GM12878 (cell line): ENCODE results near the gene HSPA4. TPM values are rescaled to one million over a fixed set of nuclear protein-coding genes. Genes with fewer than 3 reads are reported as not detected.

Experiments used
- ATAC-seq: fragments of 200-7000 bp; cut with Tn5 transposase; 3 replicates; pipeline ENCODE4 v1.9.1; 2020; ENCODE audit warnings: mild to moderate bottlenecking, moderate library complexity
- BruUV-seq: library from RNA; stranded (reverse); fragments of 400-500 nt; replicated peaks from 2 replicates; lab custom pipeline; 2021; lab: Mats Ljungman, UMichigan
- CTCF ChIA-PET: fragments of 300-600 bp; sonication (Branson Sonifier 250); formaldehyde crosslinking; extraction: SDS; loops from one replicate; lab custom pipeline; 2021; ENCODE audit warnings: inconsistent platforms; lab: Yijun Ruan, JAX
- POLR2A ChIA-PET: fragments of 350-600 bp; formaldehyde crosslinking; extraction: SDS; loops from one replicate; lab custom pipeline; 2021; ENCODE audit warnings: inconsistent platforms; lab: Charles Lee
- RAD21 ChIA-PET: fragments of 300-600 bp; sonication (Branson Sonifier 250); formaldehyde crosslinking; loops from one replicate; lab custom pipeline; 2023; ENCODE audit warnings: antibody characterized with exemption; ENCODE audit not compliant: unreplicated experiment; lab: Charles Lee
- SMC1A ChIA-PET: fragments of 300-600 bp; sonication (Branson Sonifier 250); formaldehyde crosslinking; loops from one replicate; lab custom pipeline; 2023; ENCODE audit not compliant: unreplicated experiment, uncharacterized antibody; lab: Charles Lee
- DNase-seq: peaks from one replicate; pipeline ENCODE4 v3.0.0-alpha.2; 2011; ENCODE audit warnings: low read depth, low spot score
- FAIRE-seq: peaks from 3 replicates; lab custom pipeline; 2011; peaks lifted over from hg19 to GRCh38; lab: Jason Lieb, UNC
- H2AFZ ChIP-seq: 2 replicates; pipeline ENCODE4 v1.6.0; 2011; ENCODE audit warnings: low read depth, low read length, control low read depth; ENCODE audit not compliant: control insufficient read depth
- H3K27ac ChIP-seq: 2 replicates; pipeline ENCODE4 v1.5.1; 2011; ENCODE audit warnings: control low read depth; ENCODE audit not compliant: control insufficient read depth, insufficient read depth
- H3K27me3 ChIP-seq, 2 experiments: replicated peaks in 1 of 2; 2 replicates each; pipeline versions ENCODE4 v1.6.0 to v1.6.1; 2011; ENCODE audit warnings: low read length in 1 of 2; ENCODE audit not compliant: control insufficient read depth in 2 of 2, insufficient read depth in 2 of 2
- H3K36me3 ChIP-seq, 2 experiments: 2 replicates each; pipeline ENCODE4 v1.5.1; 2011; ENCODE audit warnings: low read length in 1 of 2; ENCODE audit not compliant: control insufficient read depth in 2 of 2, insufficient read depth in 2 of 2
- H3K4me1 ChIP-seq: 2 replicates; pipeline ENCODE4 v1.6.1; 2011; ENCODE audit warnings: mild to moderate bottlenecking, low read length, moderate library complexity, mixed read lengths; ENCODE audit not compliant: control insufficient read depth, insufficient read depth
- H3K4me2 ChIP-seq: 2 replicates; pipeline ENCODE4 v1.6.0; 2011; ENCODE audit warnings: control low read depth; ENCODE audit not compliant: control insufficient read depth, insufficient read depth
- H3K4me3 ChIP-seq: fragments of 200-600 bp; sonication (generic); 2 replicates; pipeline ENCODE4 v1.5.1; 2016
- H3K79me2 ChIP-seq: 2 replicates; pipeline ENCODE4 v1.6.0; 2011; ENCODE audit warnings: low read length; ENCODE audit not compliant: control insufficient read depth, insufficient read depth
- H3K9ac ChIP-seq: 2 replicates; pipeline ENCODE4 v1.8.0; 2011; ENCODE audit warnings: low read length, control low read depth, mixed read lengths; ENCODE audit not compliant: control insufficient read depth, insufficient read depth
- H3K9me3 ChIP-seq: replicated peaks from 3 replicates; pipeline ENCODE4 v1.5.1; 2011; ENCODE audit warnings: mild to moderate bottlenecking, low read length; ENCODE audit not compliant: control insufficient read depth, insufficient read depth
- H4K20me1 ChIP-seq: 2 replicates; pipeline ENCODE4 v1.6.0; 2011; ENCODE audit not compliant: control insufficient read depth, insufficient read depth
- CBX3 ChIP-seq: fragments of 200-600 bp; sonication (generic); IDR thresholded peaks from 2 replicates; pipeline ENCODE4 v1.6.1; 2016; ENCODE audit warnings: low read depth, borderline replicate concordance
- CHD2 ChIP-seq: IDR thresholded peaks from 2 replicates; pipeline ENCODE4 v1.6.1; 2011; ENCODE audit warnings: low read depth, low read length, improper control_type of control experiment, borderline replicate concordance
- ESRRA ChIP-seq: IDR thresholded peaks from 2 replicates; pipeline ENCODE4 v1.6.1; 2012; ENCODE audit warnings: mild to moderate bottlenecking, low read length, improper control_type of control experiment
- ETV6 ChIP-seq, 2 experiments: fragments of 450-650 bp in 1 of 2; IDR thresholded peaks in 1 of 2; conservative IDR thresholded peaks in 1 of 2; 2 replicates each; pipeline ENCODE4 v1.6.1; 2014; ENCODE audit warnings: antibody characterized with exemption in 1 of 2, borderline replicate concordance in 1 of 2, low read depth in 1 of 2, mild to moderate bottlenecking in 1 of 2, moderate library complexity in 1 of 2
- FOXK2 ChIP-seq: fragments of 450-650 bp; IDR thresholded peaks from 2 replicates; pipeline ENCODE4 v1.6.1; 2017; ENCODE audit warnings: mild to moderate bottlenecking, moderate library complexity
- MEF2B ChIP-seq: fragments of 450-650 bp; IDR thresholded peaks from 2 replicates; pipeline ENCODE4 v1.6.1; 2018; ENCODE audit warnings: mild to moderate bottlenecking, moderate library complexity; ENCODE audit not compliant: partially characterized antibody, poor library complexity, severe bottlenecking
- NFYA ChIP-seq: IDR thresholded peaks from 2 replicates; pipeline ENCODE4 v1.6.1; 2011; ENCODE audit warnings: low read depth, mild to moderate bottlenecking, low read length, improper control_type of control experiment, borderline replicate concordance
- ZNF384 ChIP-seq: IDR thresholded peaks from 2 replicates; pipeline ENCODE4 v1.6.1; 2012; ENCODE audit warnings: low read depth, mild to moderate bottlenecking, low read length, improper control_type of control experiment, borderline replicate concordance
- ZSCAN29 ChIP-seq: fragments of 450-650 bp; IDR thresholded peaks from 2 replicates; pipeline ENCODE4 v1.6.1; 2017; ENCODE audit warnings: mild to moderate bottlenecking, moderate library complexity
- WGBS: methylation state at CpG from one replicate; pipeline ENCODE4 v1.1.6; 2016; ENCODE audit warnings: low lambda C conversion rate; ENCODE audit not compliant: insufficient replicate concordance, insufficient coverage; ENCODE audit errors: missing lambda C conversion rate; 5-methylcytosine and 5-hydroxymethylcytosine counted together
- in situ Hi-C: fragments of 300-500 bp; cut with MboI; formaldehyde crosslinking; loops from 9 replicates; pipeline ENCODE4 v1.14.3; 2018; ENCODE audit warnings: mixed read lengths
- intact Hi-C: fragments of 100-400 bp; cut with micrococcal nuclease; formaldehyde crosslinking; loops from one replicate; pipeline ENCODE4 v1.14.2; 2022; ENCODE audit not compliant: unreplicated experiment
- polyA plus RNA-seq, 11 experiments: library from polyadenylated mRNA; depleted of rRNA in 4 of 11; unstranded in 6 of 11; stranded (reverse) in 5 of 11; fragments of >200 nt; fragmentation: Nextera tagmentation in 4 of 11; fragmentation: Illumina TruSeq in 1 of 11; extraction: Ambion mirVana in 4 of 11; extraction: Trizol in 1 of 11; gene quantifications; 1 replicate in 1 of 11; 2 replicates in 10 of 11; pipeline versions ENCODE4 v1.2.1 to v1.2.3, GENCODE V29; 2011 to 2016; ENCODE audit warnings: inconsistent platforms in 2 of 11, missing spikeins in 2 of 11, low read depth in 1 of 11
- total RNA-seq, 4 experiments: library from RNA; depleted of rRNA in 3 of 4; stranded (reverse); fragments of >200 nt in 3 of 4; fragmentation: Illumina TruSeq in 1 of 4; extraction: Trizol in 1 of 4; gene quantifications; 2 replicates each; pipeline versions ENCODE4 v1.2.1 to v1.2.3, GENCODE V29; 2013 to 2021
- TF ChIP-seq, protein P1 (sequence below): fragments of 450-650 bp; formaldehyde crosslinking; IDR thresholded peaks from 2 replicates; pipeline ENCODE4 v1.5.0; 2022; ENCODE audit warnings: mild to moderate bottlenecking, missing genetic modification characterization
- TF ChIP-seq, protein P2 (sequence below): fragments of 450-650 bp; IDR thresholded peaks from 2 replicates; pipeline ENCODE4 v1.6.1; 2017; ENCODE audit warnings: borderline replicate concordance
- TF ChIP-seq, protein P3 (sequence below): fragments of 150-350 bp; IDR thresholded peaks from 2 replicates; pipeline ENCODE4 v1.6.1; 2016; ENCODE audit warnings: low read depth, low read length

HSPA4 gene
- total and polyA plus RNA-seq, 10 of the 15 experiments (the other 5 are each of a cell fraction or from before 2014, with no cell fraction given): 61.6 to 234 (median 116) TPM

DNA sequence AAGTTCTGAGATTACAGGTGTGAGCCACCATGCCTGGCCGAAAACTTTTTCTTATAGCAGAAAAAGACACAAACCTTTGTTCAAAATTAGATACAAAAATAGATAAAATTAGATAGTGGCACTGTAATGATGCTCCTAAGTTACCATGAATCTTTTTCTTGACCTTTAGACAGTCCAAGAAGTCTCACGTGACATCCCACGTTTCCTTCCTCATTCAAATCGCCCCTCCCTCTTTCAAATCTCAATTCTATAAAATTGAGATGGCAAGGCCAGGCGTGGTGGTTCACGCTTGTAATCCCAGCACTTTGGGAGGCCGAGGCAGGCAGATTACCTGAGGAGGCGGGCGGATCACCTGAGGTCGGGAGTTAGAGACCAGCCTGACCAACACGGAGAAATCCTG is 17.7 kb upstream of the HSPA4 start:
- intact Hi-C loops: no loop called here
- Histone ChIP-seq H3K4me2 (no peak overlapping the region), H3K9ac (no peak overlapping the region), H3K36me3 (no peaks in the 10 kb centered on the region), H3K27me3 (no peaks in the 10 kb centered on the region), H3K4me1 (peaks cover 11% of the 10 kb centered on the region), H2AFZ (no peak overlapping the region), H3K4me3 (no peak overlapping the region), H3K9me3 (no peaks in the 10 kb centered on the region), H3K79me2 (no peaks in the 10 kb centered on the region), H4K20me1 (no peaks in the 10 kb centered on the region), H3K27ac (no peak overlapping the region)
- CTCF ChIA-PET: interaction anchor here (1.0 kb wide), 1 partner anchor 9 kb away, joined by 3 read pairs; no protein-coding TSS in a partner anchor
- FAIRE-seq: no peak
- BruUV-seq: no TSS peak
- RAD21 ChIA-PET: no interaction called here
- 73% methylated on average over 11 of the region's 11 CpGs for WGBS
- POLR2A ChIA-PET: interaction anchor here (0.7 to 2.2 kb wide), 4 partner anchors 10 to 18 kb away, joined by 3 to 21 read pairs (median 4); partner anchors contain the start of gene HSPA4
- no peak for ATAC-seq
- no peak for DNase-seq
- SMC1A ChIA-PET: interaction anchor here (1.1 kb wide), 1 partner anchor 15 kb away, joined by 3 read pairs; no protein-coding TSS in a partner anchor
- in situ Hi-C loops: no loop called here
- TF ChIP-seq ETV6 (conservative IDR thresholded peaks at IDR 0.05 in 1 of 2, IDR thresholded peaks at IDR 0.05 in 1 of 2; ENCODE audit: borderline replicate concordance in 1 of 2, low read depth in 1 of 2): no peak
- no peak for TF ChIP-seq NFYA
- no peak for TF ChIP-seq FOXK2
- no peak for TF ChIP-seq ZNF384
- no peak for TF ChIP-seq CHD2
- TF ChIP-seq, protein P1, sequence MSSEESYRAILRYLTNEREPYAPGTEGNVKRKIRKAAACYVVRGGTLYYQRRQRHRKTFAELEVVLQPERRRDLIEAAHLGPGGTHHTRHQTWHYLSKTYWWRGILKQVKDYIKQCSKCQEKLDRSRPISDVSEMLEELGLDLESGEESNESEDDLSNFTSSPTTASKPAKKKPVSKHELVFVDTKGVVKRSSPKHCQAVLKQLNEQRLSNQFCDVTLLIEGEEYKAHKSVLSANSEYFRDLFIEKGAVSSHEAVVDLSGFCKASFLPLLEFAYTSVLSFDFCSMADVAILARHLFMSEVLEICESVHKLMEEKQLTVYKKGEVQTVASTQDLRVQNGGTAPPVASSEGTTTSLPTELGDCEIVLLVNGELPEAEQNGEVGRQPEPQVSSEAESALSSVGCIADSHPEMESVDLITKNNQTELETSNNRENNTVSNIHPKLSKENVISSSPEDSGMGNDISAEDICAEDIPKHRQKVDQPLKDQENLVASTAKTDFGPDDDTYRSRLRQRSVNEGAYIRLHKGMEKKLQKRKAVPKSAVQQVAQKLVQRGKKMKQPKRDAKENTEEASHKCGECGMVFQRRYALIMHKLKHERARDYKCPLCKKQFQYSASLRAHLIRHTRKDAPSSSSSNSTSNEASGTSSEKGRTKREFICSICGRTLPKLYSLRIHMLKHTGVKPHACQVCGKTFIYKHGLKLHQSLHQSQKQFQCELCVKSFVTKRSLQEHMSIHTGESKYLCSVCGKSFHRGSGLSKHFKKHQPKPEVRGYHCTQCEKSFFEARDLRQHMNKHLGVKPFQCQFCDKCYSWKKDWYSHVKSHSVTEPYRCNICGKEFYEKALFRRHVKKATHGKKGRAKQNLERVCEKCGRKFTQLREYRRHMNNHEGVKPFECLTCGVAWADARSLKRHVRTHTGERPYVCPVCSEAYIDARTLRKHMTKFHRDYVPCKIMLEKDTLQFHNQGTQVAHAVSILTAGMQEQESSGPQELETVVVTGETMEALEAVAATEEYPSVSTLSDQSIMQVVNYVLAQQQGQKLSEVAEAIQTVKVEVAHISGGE (CRISPR knock-in tag): no peak
- no peak for TF ChIP-seq ZSCAN29
- TF ChIP-seq, protein P2, sequence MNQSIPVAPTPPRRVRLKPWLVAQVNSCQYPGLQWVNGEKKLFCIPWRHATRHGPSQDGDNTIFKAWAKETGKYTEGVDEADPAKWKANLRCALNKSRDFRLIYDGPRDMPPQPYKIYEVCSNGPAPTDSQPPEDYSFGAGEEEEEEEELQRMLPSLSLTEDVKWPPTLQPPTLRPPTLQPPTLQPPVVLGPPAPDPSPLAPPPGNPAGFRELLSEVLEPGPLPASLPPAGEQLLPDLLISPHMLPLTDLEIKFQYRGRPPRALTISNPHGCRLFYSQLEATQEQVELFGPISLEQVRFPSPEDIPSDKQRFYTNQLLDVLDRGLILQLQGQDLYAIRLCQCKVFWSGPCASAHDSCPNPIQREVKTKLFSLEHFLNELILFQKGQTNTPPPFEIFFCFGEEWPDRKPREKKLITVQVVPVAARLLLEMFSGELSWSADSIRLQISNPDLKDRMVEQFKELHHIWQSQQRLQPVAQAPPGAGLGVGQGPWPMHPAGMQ: no peak
- no peak for TF ChIP-seq ESRRA
- TF ChIP-seq MEF2B: no peak
- TF ChIP-seq CBX3: no peak
- TF ChIP-seq, protein P3, sequence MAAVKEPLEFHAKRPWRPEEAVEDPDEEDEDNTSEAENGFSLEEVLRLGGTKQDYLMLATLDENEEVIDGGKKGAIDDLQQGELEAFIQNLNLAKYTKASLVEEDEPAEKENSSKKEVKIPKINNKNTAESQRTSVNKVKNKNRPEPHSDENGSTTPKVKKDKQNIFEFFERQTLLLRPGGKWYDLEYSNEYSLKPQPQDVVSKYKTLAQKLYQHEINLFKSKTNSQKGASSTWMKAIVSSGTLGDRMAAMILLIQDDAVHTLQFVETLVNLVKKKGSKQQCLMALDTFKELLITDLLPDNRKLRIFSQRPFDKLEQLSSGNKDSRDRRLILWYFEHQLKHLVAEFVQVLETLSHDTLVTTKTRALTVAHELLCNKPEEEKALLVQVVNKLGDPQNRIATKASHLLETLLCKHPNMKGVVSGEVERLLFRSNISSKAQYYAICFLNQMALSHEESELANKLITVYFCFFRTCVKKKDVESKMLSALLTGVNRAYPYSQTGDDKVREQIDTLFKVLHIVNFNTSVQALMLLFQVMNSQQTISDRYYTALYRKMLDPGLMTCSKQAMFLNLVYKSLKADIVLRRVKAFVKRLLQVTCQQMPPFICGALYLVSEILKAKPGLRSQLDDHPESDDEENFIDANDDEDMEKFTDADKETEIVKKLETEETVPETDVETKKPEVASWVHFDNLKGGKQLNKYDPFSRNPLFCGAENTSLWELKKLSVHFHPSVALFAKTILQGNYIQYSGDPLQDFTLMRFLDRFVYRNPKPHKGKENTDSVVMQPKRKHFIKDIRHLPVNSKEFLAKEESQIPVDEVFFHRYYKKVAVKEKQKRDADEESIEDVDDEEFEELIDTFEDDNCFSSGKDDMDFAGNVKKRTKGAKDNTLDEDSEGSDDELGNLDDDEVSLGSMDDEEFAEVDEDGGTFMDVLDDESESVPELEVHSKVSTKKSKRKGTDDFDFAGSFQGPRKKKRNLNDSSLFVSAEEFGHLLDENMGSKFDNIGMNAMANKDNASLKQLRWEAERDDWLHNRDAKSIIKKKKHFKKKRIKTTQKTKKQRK: no peak
